HG03025 (cell line): ENCODE results near the gene ALDH3B1.

ENCODE experiments used
- ATAC-seq: cut with Tn5 transposase; IDR thresholded peaks from one replicate; pipeline ENCODE4 v1.9.1; 2021; ENCODE audit warnings: mild to moderate bottlenecking, moderate library complexity; ENCODE audit not compliant: unreplicated experiment, low FRiP score

The ALDH3B1 gene

GRCh38 chr11:67996622-67997474 is 13.3 kb upstream of the ALDH3B1 start:
- no peak for ATAC-seq

GRCh38 chr11:67997475-67997921 is 12.6 kb upstream of the ALDH3B1 start:
- no peak for ATAC-seq

- no peak for ATAC-seq
Measured at GRCh38 chr11:67998150-67999045, 11.7 kb upstream of the ALDH3B1 start.

GRCh38 chr11:67999201-67999629 is 10.9 kb upstream of the ALDH3B1 start:
- no peak for ATAC-seq

- ATAC-seq: no peak
Measured at GRCh38 chr11:67999704-68000103, 10.4 kb upstream of the ALDH3B1 start.

- ATAC-seq: no peak
Measured at GRCh38 chr11:68002575-68002937, 7.6 kb upstream of the ALDH3B1 start.

GRCh38 chr11:68002938-68003845 is 6.9 kb upstream of the ALDH3B1 start:
- no peak for ATAC-seq

GRCh38 chr11:68003846-68004550 is 6.1 kb upstream of the ALDH3B1 start, which contains the start of gene UNC93B1:
Gene UNC93B1, minus strand, starts transcription at chr11:68004097. Its CDS starts 54 bp downstream, at chr11:68004043.
- ATAC-seq: no peak

- no peak for ATAC-seq
Measured at GRCh38 chr11:68004551-68005335, 5.4 kb upstream of the ALDH3B1 start.

- no peak for ATAC-seq
Measured at GRCh38 chr11:68006606-68007166, 3.4 kb upstream of the ALDH3B1 start.

GRCh38 chr11:68007498-68008380 is 2.4 kb upstream of the ALDH3B1 start:
- no peak for ATAC-seq

GRCh38 chr11:68008381-68009337 is 1.5 kb upstream of the ALDH3B1 start:
- no peak for ATAC-seq

GRCh38 chr11:68009391-68010089 is 587 bp upstream of the ALDH3B1 start:
- ATAC-seq: no peak

- ATAC-seq: no peak
Measured at GRCh38 chr11:68011051-68011943, 1.2 kb downstream of the ALDH3B1 start.
